LHCN-M2 (cell line): ENCODE data around the gene TRIM22. TPM values are rescaled to one million over a fixed set of nuclear protein-coding genes. Genes with fewer than 3 reads are reported as not detected.

Source experiments
- DNase-seq: peaks from one replicate; pipeline ENCODE4 v3.0.0-alpha.2; 2012; ENCODE audit warnings: low read depth
- total RNA-seq: library from RNA; depleted of rRNA; stranded (reverse); fragments of >200 nt; gene quantifications from 2 replicates; pipeline ENCODE4 v1.2.3, GENCODE V29; 2014; rRNA removed

TRIM22 gene
- total RNA-seq, 1 experiment from 2014 or later: 90.5 TPM

- no peak for DNase-seq
Observed at GRCh38 chr11:5738431-5738830, 48.8 kb downstream of the TRIM22 start.

- DNase-seq: no peak
Observed at GRCh38 chr11:5746614-5747013, 57.0 kb downstream of the TRIM22 start.

DNA sequence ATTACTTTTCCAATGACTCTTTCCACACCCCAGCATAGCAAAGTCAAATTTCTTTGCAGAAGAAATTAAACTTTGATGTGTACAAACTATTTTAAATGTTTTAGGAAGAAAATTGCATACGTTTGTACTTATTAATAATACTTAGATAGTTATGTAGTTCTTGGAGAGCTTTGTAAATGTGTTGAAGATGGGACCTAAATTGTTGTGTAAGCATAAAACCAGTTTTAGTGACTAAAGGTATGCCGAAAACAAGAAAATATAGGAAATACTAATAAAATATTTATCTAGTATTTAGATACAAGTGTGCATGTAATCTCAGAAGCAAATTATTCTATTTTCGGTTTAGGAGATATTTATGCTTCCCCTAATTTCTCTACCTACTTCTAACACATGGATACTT is 60.2 kb downstream of the TRIM22 start:
- DNase-seq: no peak

- no peak for DNase-seq
Observed at GRCh38 chr11:5753943-5754342, 64.4 kb downstream of the TRIM22 start, which contains the start of gene OR52N4. Gene OR52N4, plus strand, starts transcription at chr11:5754243. Its CDS starts 498 bp downstream, at chr11:5754741.

Other genes with a start within 250 kb of the TRIM22 start
- not detected in 2 replicates for gene OR51I1, start 248.3 kb upstream of the TRIM22 start, total RNA-seq
- not detected in 2 replicates for gene OR51I2, start 240.5 kb upstream of the TRIM22 start, total RNA-seq
- not detected in 2 replicates for gene OR52D1, start 201.1 kb upstream of the TRIM22 start, total RNA-seq
- gene UBQLN3, start 179.8 kb upstream of the TRIM22 start, total RNA-seq: not detected in 2 replicates
- 0.06 TPM in 1 of 2 replicates, not detected in the other for gene UBQLNL, start 173.1 kb upstream of the TRIM22 start, total RNA-seq
- gene OR52H1, start 141.2 kb upstream of the TRIM22 start, total RNA-seq: not detected in 2 replicates
- gene OR52B6, start 108.9 kb upstream of the TRIM22 start, total RNA-seq: not detected in 2 replicates
- 1.7 and 2.9 TPM in 2 replicates for gene TRIM6, start 93.2 kb upstream of the TRIM22 start, total RNA-seq
- gene TRIM34, start 64.8 kb upstream of the TRIM22 start, total RNA-seq: 5.8 and 8.0 TPM in 2 replicates
- gene TRIM5, start 4.7 kb upstream of the TRIM22 start, total RNA-seq: 31.5 and 36.0 TPM in 2 replicates
- not detected in 2 replicates for gene OR56B1, start 46.7 kb downstream of the TRIM22 start, total RNA-seq
- not detected in 2 replicates for gene OR52N4, start 64.5 kb downstream of the TRIM22 start, total RNA-seq
- not detected in 2 replicates for gene OR52N5, start 93.6 kb downstream of the TRIM22 start, total RNA-seq
- not detected in 2 replicates for gene OR52N1, start 101.5 kb downstream of the TRIM22 start, total RNA-seq
- gene OR52N2, start 119.1 kb downstream of the TRIM22 start, total RNA-seq: not detected in 2 replicates
- gene OR52E6, start 152.1 kb downstream of the TRIM22 start, total RNA-seq: not detected in 2 replicates
- not detected in 2 replicates for gene OR52E8, start 167.9 kb downstream of the TRIM22 start, total RNA-seq
- not detected in 2 replicates for gene OR52E4, start 190.8 kb downstream of the TRIM22 start, total RNA-seq
- not detected in 2 replicates for gene OR52E5, start 203.4 kb downstream of the TRIM22 start, total RNA-seq